Measurements from ENCODE around the gene ITIH2.

- TF ChIP-seq POLR2A (IDR thresholded peaks at IDR 0.05) (no peak), EP300 (IDR thresholded peaks at IDR 0.05) (no peak)
Measured at GRCh38 chr10:7703140-7703539, at the start of gene ITIH2.

All from gastroesophageal sphincter (tissue), 2 donors.